HEK293T (cell line): ENCODE measurements around the gene LARGE1.

ENCODE experiments used
- CTCF ChIA-PET: fragments of 350-600 bp; formaldehyde crosslinking; extraction: SDS; loops from one replicate; lab custom pipeline; 2021; ENCODE audit warnings: antibody characterized with exemption, inconsistent platforms; lab: Yijun Ruan, JAX
- POLR2A ChIA-PET: fragments of 350-600 bp; formaldehyde crosslinking; extraction: SDS; loops from one replicate; lab custom pipeline; 2020; ENCODE audit warnings: antibody characterized with exemption, inconsistent platforms; lab: Yijun Ruan, JAX
- DNase-seq: peaks from one replicate; pipeline ENCODE4 v3.0.0; 2012; ENCODE audit warnings: mixed read lengths; ENCODE audit errors: extremely low spot score
- ARNT ChIP-seq: fragments of 450-650 bp; IDR thresholded peaks from 2 replicates; pipeline ENCODE4 v1.6.1; 2017; ENCODE audit warnings: mild to moderate bottlenecking
- BHLHE40 ChIP-seq: fragments of 450-650 bp; IDR thresholded peaks from 2 replicates; pipeline ENCODE4 v1.6.1; 2016; ENCODE audit warnings: mild to moderate bottlenecking, moderate library complexity, borderline replicate concordance
- CTBP1 ChIP-seq: fragments of 450-650 bp; IDR thresholded peaks from 2 replicates; pipeline ENCODE4 v1.6.1; 2016; ENCODE audit warnings: borderline replicate concordance
- ELF4 ChIP-seq: fragments of 450-650 bp; IDR thresholded peaks from 2 replicates; pipeline ENCODE4 v1.6.1; 2017; ENCODE audit warnings: antibody characterized with exemption
- FOXA1 ChIP-seq: fragments of 450-650 bp; IDR thresholded peaks from 2 replicates; pipeline ENCODE4 v1.6.1; 2016; ENCODE audit warnings: mild to moderate bottlenecking
- FOXK2 ChIP-seq: fragments of 450-650 bp; IDR thresholded peaks from 2 replicates; pipeline ENCODE4 v1.6.1; 2016; ENCODE audit warnings: mild to moderate bottlenecking
- FOXM1 ChIP-seq: fragments of 450-650 bp; IDR thresholded peaks from 2 replicates; pipeline ENCODE4 v1.6.1; 2017; ENCODE audit warnings: mild to moderate bottlenecking, borderline replicate concordance
- HDGF ChIP-seq: fragments of 450-650 bp; IDR thresholded peaks from 2 replicates; pipeline ENCODE4 v1.6.1; 2017; ENCODE audit warnings: antibody characterized with exemption, borderline replicate concordance
- L3MBTL2 ChIP-seq: fragments of 450-650 bp; conservative IDR thresholded peaks from 2 replicates; pipeline ENCODE4 v1.6.1; 2016; ENCODE audit warnings: mild to moderate bottlenecking
- LEF1 ChIP-seq: fragments of 450-650 bp; IDR thresholded peaks from 2 replicates; pipeline ENCODE4 v1.6.1; 2017; ENCODE audit warnings: mild to moderate bottlenecking, borderline replicate concordance
- NFRKB ChIP-seq: fragments of 450-650 bp; IDR thresholded peaks from 2 replicates; pipeline ENCODE4 v1.6.1; 2016; ENCODE audit warnings: mild to moderate bottlenecking, moderate library complexity
- SP1 ChIP-seq: fragments of 450-650 bp; IDR thresholded peaks from 2 replicates; pipeline ENCODE4 v1.6.1; 2017
- SUZ12 ChIP-seq: fragments of 450-650 bp; IDR thresholded peaks from 2 replicates; pipeline ENCODE4 v1.6.1; 2016; ENCODE audit warnings: mild to moderate bottlenecking
- TARDBP ChIP-seq: fragments of 450-650 bp; IDR thresholded peaks from 2 replicates; pipeline ENCODE4 v1.6.1; 2016
- ZNF384 ChIP-seq: fragments of 450-650 bp; IDR thresholded peaks from 2 replicates; pipeline ENCODE4 v1.6.1; 2016
- TF ChIP-seq, protein P1 (sequence below): fragments of 450-650 bp; IDR thresholded peaks from 2 replicates; pipeline ENCODE4 v1.6.1; 2016

The LARGE1 gene

DNA sequence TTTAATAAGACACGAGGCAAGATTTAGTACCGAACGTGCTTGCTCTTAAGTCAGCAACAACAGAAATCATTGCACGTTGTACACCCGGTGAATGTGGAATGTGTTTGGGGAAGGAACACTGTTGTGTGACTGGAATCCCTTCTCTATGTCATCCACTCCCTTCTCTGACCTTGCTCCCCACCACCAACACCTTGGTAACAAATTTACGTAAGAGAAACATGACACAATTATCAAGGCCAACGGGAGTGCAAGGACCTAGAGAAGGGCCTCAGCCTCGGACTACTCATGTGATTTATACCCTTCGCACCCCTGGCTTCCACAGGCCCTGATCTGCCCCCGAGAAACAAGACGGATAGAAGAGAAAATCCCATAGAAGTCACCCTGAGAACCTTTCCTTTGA, 236.2 kb downstream of the LARGE1 start:
- no peak for DNase-seq
- CTCF ChIA-PET, result no interaction called here
- POLR2A ChIA-PET, result no interaction called here
- TF ChIP-seq FOXM1 (no peak), CTBP1 (no peak), TARDBP (no peak), BHLHE40 (no peak), SUZ12 (no peak), FOXA1 (no peak), HDGF (no peak), NFRKB (no peak), LEF1 (no peak), ELF4 (no peak), FOXK2 (no peak)

DNA sequence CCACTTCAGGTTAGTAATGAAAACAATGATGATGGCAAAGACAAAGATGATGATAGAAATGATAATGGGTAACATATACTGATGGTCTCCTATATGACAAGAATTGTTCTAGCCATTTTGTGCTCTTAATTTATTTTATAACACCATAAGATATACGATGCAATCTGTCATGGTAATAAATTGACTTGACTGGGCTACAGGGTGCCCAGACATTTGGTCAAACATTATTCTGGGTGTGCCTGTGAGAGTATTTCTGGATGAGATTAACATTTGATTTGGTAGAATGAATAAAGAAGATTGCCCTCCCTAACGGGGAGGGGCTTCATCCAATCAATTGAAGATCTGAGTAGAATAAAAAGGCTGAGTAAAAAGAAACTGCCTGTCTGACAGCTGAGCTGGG, 237.3 kb downstream of the LARGE1 start:
- DNase-seq, result no peak
- TF ChIP-seq NFRKB (no peak), SP1 (no peak), ELF4 (no peak), FOXK2 (no peak), CTBP1 (no peak), ARNT (no peak), SUZ12 (no peak)
- TF ChIP-seq, protein P1, sequence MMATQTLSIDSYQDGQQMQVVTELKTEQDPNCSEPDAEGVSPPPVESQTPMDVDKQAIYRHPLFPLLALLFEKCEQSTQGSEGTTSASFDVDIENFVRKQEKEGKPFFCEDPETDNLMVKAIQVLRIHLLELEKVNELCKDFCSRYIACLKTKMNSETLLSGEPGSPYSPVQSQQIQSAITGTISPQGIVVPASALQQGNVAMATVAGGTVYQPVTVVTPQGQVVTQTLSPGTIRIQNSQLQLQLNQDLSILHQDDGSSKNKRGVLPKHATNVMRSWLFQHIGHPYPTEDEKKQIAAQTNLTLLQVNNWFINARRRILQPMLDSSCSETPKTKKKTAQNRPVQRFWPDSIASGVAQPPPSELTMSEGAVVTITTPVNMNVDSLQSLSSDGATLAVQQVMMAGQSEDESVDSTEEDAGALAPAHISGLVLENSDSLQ, result no peak
- CTCF ChIA-PET, result no interaction called here
- POLR2A ChIA-PET, result no interaction called here

DNA sequence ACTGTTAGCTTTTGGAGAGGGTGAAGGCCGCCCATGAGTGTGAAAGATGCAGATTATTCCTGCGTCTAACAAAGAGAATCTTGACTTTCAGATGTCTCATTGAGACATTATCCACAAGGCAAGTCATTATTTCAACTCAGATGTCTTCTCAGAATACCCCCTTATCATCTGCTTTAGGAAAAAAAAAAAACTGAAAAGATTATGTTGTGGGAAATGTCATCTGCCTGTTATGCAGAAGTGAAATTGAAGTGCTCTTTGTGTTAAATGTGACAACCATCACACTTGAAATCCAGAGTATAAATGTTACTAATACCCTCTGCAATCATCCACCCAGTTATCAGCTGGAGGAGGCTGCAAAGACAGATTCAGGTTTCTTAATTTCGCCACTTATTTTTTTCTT, 239.6 kb downstream of the LARGE1 start:
- no peak for TF ChIP-seq NFRKB
- TF ChIP-seq, protein P1, result no peak
- no peak for TF ChIP-seq LEF1
- TF ChIP-seq FOXA1, result no peak
- no peak for TF ChIP-seq TARDBP
- no peak for TF ChIP-seq ZNF384
- TF ChIP-seq BHLHE40, result no peak
- TF ChIP-seq CTBP1, result no peak
- TF ChIP-seq ELF4, result no peak
- TF ChIP-seq SP1, result no peak
- no peak for TF ChIP-seq SUZ12
- no peak for DNase-seq
- ChIA-PET POLR2A (no interaction called here), CTCF (no interaction called here)

DNA sequence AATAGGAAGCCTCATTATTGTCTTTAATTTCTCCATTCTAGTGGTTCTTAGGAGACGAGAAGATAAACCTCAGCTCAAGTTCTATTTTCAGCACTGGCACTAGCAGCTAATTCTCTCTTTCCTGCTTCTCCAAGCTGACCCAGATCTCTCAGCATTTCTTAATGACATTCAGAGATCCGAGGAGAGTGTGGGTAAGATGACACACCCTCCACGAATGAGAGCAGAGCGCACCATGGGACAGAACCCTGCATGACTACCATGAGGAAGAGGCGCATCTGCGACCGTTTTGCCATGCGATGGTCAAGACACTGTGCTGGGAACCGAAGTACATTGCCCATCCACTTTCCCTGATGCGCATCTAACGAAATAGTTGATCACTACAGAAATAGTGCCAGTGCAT, 241.8 kb downstream of the LARGE1 start:
- POLR2A ChIA-PET, result no interaction called here
- TF ChIP-seq HDGF (no peak), L3MBTL2 (no peak), NFRKB (no peak), FOXK2 (no peak), SP1 (no peak), ELF4 (no peak), ARNT (no peak), SUZ12 (no peak), ZNF384 (no peak), FOXA1 (no peak), CTBP1 (no peak), LEF1 (no peak), FOXM1 (no peak), TARDBP (no peak), BHLHE40 (no peak)
- TF ChIP-seq, protein P1, result no peak
- CTCF ChIA-PET, result no interaction called here
- no peak for DNase-seq

DNA sequence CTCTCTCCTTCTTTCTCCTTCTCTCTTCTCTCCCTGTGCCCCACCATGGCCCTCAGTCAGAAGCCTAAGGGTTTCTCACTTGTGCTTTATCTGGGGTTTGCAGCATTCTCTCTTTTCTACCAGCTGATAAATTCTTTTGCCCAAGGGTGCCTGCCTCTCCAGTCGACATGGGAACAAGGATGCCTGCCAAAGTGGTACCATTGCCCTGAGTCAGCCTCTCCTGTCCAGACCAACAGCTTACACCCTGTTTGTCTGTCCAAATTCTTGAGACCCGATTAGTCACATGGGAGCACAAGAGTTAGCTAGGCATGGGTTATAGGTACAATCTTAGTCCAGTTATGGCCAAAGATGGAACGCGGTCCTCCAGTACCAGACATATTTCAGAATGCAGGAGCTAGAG, 242.7 kb downstream of the LARGE1 start:
- POLR2A ChIA-PET, result no interaction called here
- DNase-seq, result no peak
- CTCF ChIA-PET, result no interaction called here
- TF ChIP-seq ZNF384 (no peak), NFRKB (no peak), TARDBP (no peak)
- TF ChIP-seq, protein P1, result no peak

DNA sequence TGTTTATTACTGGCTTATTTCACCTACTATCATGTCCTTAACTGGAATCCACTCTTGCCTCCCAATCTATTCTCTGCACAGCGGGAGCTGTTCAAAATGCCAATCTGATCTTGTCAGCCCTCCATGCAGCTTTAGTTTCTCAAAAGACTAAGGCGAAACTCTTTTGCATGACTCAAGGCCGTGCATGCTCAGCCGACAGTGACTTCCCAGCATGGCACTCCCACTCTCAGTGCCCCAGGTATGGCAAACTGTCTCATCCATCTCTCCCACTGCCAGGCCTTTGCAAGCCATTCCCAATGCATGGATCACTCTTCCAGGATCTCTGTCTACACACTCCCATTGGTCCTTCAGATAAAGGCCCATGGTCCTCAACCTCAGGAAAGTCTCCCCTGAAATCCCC, 245.9 kb downstream of the LARGE1 start:
- DNase-seq, result no peak
- CTCF ChIA-PET, result no interaction called here
- TF ChIP-seq SUZ12 (no peak), LEF1 (no peak), SP1 (no peak), HDGF (no peak), BHLHE40 (no peak)
- TF ChIP-seq, protein P1, result no peak
- POLR2A ChIA-PET, result no interaction called here
